Panc1 (cell line): Measurements from ENCODE around the gene ARHGEF10L.

Source experiments
- POLR2AphosphoS5 ChIP-seq: IDR thresholded peaks from 2 replicates; pipeline ENCODE4 v1.6.1; 2012; ENCODE audit warnings: mild to moderate bottlenecking, low read depth, low read length, moderate library complexity
- TF ChIP-seq, protein P1 (sequence below): fragments of 450-650 bp; IDR thresholded peaks from 2 replicates; pipeline ENCODE4 v1.5.1; 2017; ENCODE audit warnings: mild to moderate bottlenecking

DNA sequence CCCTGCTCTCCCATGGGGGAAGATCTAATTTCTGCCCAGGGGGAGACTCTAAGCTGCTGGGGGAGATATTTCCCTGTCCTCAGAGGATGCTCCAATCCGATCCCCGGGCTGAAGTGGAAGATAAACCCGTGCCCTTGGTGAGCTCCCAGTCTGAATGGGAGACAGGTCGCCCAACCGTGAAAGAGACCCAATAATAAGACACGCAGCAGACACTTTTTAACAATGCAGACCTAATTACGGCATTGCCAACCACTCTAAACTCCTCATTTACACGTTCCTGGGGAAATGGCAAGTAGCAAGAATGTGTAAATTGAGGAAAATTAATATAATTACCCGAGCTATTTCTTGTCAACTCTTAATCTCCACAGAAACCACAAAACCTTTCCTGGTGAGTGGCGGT is 166.9 kb downstream of the ARHGEF10L start:
- no peak for TF ChIP-seq POLR2AphosphoS5
- TF ChIP-seq, protein P1, sequence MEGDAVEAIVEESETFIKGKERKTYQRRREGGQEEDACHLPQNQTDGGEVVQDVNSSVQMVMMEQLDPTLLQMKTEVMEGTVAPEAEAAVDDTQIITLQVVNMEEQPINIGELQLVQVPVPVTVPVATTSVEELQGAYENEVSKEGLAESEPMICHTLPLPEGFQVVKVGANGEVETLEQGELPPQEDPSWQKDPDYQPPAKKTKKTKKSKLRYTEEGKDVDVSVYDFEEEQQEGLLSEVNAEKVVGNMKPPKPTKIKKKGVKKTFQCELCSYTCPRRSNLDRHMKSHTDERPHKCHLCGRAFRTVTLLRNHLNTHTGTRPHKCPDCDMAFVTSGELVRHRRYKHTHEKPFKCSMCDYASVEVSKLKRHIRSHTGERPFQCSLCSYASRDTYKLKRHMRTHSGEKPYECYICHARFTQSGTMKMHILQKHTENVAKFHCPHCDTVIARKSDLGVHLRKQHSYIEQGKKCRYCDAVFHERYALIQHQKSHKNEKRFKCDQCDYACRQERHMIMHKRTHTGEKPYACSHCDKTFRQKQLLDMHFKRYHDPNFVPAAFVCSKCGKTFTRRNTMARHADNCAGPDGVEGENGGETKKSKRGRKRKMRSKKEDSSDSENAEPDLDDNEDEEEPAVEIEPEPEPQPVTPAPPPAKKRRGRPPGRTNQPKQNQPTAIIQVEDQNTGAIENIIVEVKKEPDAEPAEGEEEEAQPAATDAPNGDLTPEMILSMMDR, result no peak
